GM12878 (cell line): ENCODE results near the gene APC2. TPM values are rescaled to one million over a fixed set of nuclear protein-coding genes. Genes with fewer than 3 reads are reported as not detected.

ENCODE experiments used
- ESRRA ChIP-seq: IDR thresholded peaks from 2 replicates; pipeline ENCODE4 v1.6.1; 2012; ENCODE audit warnings: mild to moderate bottlenecking, low read length, improper control_type of control experiment
- FOS ChIP-seq: IDR thresholded peaks from 3 replicates; pipeline ENCODE4 v1.6.1; 2011; ENCODE audit warnings: borderline replicate concordance; ENCODE audit not compliant: insufficient read length; ENCODE audit errors: extremely low read depth
- KLF5 ChIP-seq: fragments of 450-650 bp; IDR thresholded peaks from 2 replicates; pipeline ENCODE4 v1.6.1; 2014; ENCODE audit warnings: mild to moderate bottlenecking; ENCODE audit not compliant: partially characterized antibody
- NFXL1 ChIP-seq: fragments of 450-650 bp; IDR thresholded peaks from 2 replicates; pipeline ENCODE4 v1.6.1; 2017; ENCODE audit warnings: antibody characterized with exemption, mild to moderate bottlenecking, borderline replicate concordance
- NFYA ChIP-seq: IDR thresholded peaks from 2 replicates; pipeline ENCODE4 v1.6.1; 2011; ENCODE audit warnings: low read depth, mild to moderate bottlenecking, low read length, improper control_type of control experiment, borderline replicate concordance
- NRF1 ChIP-seq: conservative IDR thresholded peaks from 2 replicates; pipeline ENCODE4 v1.6.1; 2011; ENCODE audit warnings: mild to moderate bottlenecking, low read depth, low read length, improper control_type of control experiment
- POLR2AphosphoS2 ChIP-seq: IDR thresholded peaks from 2 replicates; pipeline ENCODE4 v1.6.1; 2011; ENCODE audit warnings: low read depth, mild to moderate bottlenecking, low read length, improper control_type of control experiment, moderate library complexity
- POU2F2 ChIP-seq: IDR thresholded peaks from 3 replicates; pipeline ENCODE4 v1.6.1; 2011; ENCODE audit warnings: low read depth, mild to moderate bottlenecking, low read length, borderline replicate concordance
- RAD21 ChIP-seq: IDR thresholded peaks from 2 replicates; pipeline ENCODE4 v1.6.1; 2011; ENCODE audit warnings: mild to moderate bottlenecking, low read depth, low read length, moderate library complexity; ENCODE audit not compliant: insufficient read depth
- REST ChIP-seq: IDR thresholded peaks from 2 replicates; pipeline ENCODE4 v1.6.1; 2012; ENCODE audit warnings: mild to moderate bottlenecking, low read depth, low read length
- RUNX3 ChIP-seq: IDR thresholded peaks from 2 replicates; pipeline ENCODE4 v1.6.1; 2012; ENCODE audit warnings: low read length, inconsistent platforms
- SMC3 ChIP-seq: IDR thresholded peaks from 2 replicates; pipeline ENCODE4 v1.6.1; 2011; ENCODE audit warnings: low read length, improper control_type of control experiment, borderline replicate concordance
- STAT1 ChIP-seq: fragments of 450-650 bp; conservative IDR thresholded peaks from 2 replicates; pipeline ENCODE4 v1.6.1; 2014; ENCODE audit warnings: antibody characterized with exemption, mild to moderate bottlenecking
- YY1 ChIP-seq: IDR thresholded peaks from 2 replicates; pipeline ENCODE4 v1.6.1; 2011; ENCODE audit warnings: low read depth, mild to moderate bottlenecking, low read length
- polyA plus RNA-seq, 11 experiments: library from polyadenylated mRNA; depleted of rRNA in 4 of 11; unstranded in 6 of 11; stranded (reverse) in 5 of 11; fragments of >200 nt; fragmentation: Nextera tagmentation in 4 of 11; fragmentation: Illumina TruSeq in 1 of 11; extraction: Ambion mirVana in 4 of 11; extraction: Trizol in 1 of 11; gene quantifications; 1 replicate in 1 of 11; 2 replicates in 10 of 11; pipeline versions ENCODE4 v1.2.1 to v1.2.3, GENCODE V29; 2011 to 2016; ENCODE audit warnings: inconsistent platforms in 2 of 11, missing spikeins in 2 of 11, low read depth in 1 of 11
- total RNA-seq, 4 experiments: library from RNA; depleted of rRNA in 3 of 4; stranded (reverse); fragments of >200 nt in 3 of 4; fragmentation: Illumina TruSeq in 1 of 4; extraction: Trizol in 1 of 4; gene quantifications; 2 replicates each; pipeline versions ENCODE4 v1.2.1 to v1.2.3, GENCODE V29; 2013 to 2021
- TF ChIP-seq, protein P1 (sequence below): IDR thresholded peaks from 2 replicates; pipeline ENCODE4 v1.6.1; 2011; ENCODE audit warnings: borderline replicate concordance, low read depth, mild to moderate bottlenecking, moderate library complexity, mixed read lengths, low read length; ENCODE audit not compliant: insufficient read depth; ENCODE audit errors: extremely low read length
- TF ChIP-seq, protein P2 (sequence below): IDR thresholded peaks from 2 replicates; pipeline ENCODE4 v1.6.1; 2011; ENCODE audit warnings: mild to moderate bottlenecking, low read depth, low read length, moderate library complexity; ENCODE audit not compliant: insufficient replicate concordance
- TF ChIP-seq, protein P3 (sequence below): fragments of 450-650 bp; formaldehyde crosslinking; IDR thresholded peaks from 2 replicates; pipeline ENCODE4 v1.4.0; 2020; ENCODE audit warnings: mild to moderate bottlenecking, moderate library complexity
- TF ChIP-seq, protein P4 (sequence below): IDR thresholded peaks from 2 replicates; pipeline ENCODE4 v1.6.1; 2012; ENCODE audit warnings: low read depth, low read length, improper control_type of control experiment

APC2 gene
- total and polyA plus RNA-seq, 10 of the 15 experiments (the other 5 are each of a cell fraction or from before 2014, with no cell fraction given) = under 0.01 to 0.73 (median 0.04) TPM; not detected in 5

- TF ChIP-seq, protein P1, sequence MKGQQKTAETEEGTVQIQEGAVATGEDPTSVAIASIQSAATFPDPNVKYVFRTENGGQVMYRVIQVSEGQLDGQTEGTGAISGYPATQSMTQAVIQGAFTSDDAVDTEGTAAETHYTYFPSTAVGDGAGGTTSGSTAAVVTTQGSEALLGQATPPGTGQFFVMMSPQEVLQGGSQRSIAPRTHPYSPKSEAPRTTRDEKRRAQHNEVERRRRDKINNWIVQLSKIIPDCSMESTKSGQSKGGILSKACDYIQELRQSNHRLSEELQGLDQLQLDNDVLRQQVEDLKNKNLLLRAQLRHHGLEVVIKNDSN = peak; percentile 91
- TF ChIP-seq RUNX3 (peak; percentile 37), STAT1 (peak; percentile 65; the same call in 1 of the 2 replicates), FOS (no peak), POLR2AphosphoS2 (peak; percentile 85; the same call in 1 of the 2 replicates), REST (no peak), KLF5 (peak; percentile 86), RAD21 (no peak), YY1 (peak; percentile 40; the same call in 1 of the 2 replicates), SMC3 (no peak), NFXL1 (no peak), ESRRA (no peak), POU2F2 (no peak), NFYA (no peak), NRF1 (no peak)
- TF ChIP-seq, protein P2, sequence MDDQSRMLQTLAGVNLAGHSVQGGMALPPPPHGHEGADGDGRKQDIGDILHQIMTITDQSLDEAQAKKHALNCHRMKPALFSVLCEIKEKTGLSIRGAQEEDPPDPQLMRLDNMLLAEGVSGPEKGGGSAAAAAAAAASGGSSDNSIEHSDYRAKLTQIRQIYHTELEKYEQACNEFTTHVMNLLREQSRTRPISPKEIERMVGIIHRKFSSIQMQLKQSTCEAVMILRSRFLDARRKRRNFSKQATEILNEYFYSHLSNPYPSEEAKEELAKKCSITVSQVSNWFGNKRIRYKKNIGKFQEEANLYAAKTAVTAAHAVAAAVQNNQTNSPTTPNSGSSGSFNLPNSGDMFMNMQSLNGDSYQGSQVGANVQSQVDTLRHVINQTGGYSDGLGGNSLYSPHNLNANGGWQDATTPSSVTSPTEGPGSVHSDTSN = peak; percentile 92
- TF ChIP-seq, protein P3, sequence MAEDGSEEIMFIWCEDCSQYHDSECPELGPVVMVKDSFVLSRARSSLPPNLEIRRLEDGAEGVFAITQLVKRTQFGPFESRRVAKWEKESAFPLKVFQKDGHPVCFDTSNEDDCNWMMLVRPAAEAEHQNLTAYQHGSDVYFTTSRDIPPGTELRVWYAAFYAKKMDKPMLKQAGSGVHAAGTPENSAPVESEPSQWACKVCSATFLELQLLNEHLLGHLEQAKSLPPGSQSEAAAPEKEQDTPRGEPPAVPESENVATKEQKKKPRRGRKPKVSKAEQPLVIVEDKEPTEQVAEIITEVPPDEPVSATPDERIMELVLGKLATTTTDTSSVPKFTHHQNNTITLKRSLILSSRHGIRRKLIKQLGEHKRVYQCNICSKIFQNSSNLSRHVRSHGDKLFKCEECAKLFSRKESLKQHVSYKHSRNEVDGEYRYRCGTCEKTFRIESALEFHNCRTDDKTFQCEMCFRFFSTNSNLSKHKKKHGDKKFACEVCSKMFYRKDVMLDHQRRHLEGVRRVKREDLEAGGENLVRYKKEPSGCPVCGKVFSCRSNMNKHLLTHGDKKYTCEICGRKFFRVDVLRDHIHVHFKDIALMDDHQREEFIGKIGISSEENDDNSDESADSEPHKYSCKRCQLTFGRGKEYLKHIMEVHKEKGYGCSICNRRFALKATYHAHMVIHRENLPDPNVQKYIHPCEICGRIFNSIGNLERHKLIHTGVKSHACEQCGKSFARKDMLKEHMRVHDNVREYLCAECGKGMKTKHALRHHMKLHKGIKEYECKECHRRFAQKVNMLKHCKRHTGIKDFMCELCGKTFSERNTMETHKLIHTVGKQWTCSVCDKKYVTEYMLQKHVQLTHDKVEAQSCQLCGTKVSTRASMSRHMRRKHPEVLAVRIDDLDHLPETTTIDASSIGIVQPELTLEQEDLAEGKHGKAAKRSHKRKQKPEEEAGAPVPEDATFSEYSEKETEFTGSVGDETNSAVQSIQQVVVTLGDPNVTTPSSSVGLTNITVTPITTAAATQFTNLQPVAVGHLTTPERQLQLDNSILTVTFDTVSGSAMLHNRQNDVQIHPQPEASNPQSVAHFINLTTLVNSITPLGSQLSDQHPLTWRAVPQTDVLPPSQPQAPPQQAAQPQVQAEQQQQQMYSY = no peak
- TF ChIP-seq, protein P4, sequence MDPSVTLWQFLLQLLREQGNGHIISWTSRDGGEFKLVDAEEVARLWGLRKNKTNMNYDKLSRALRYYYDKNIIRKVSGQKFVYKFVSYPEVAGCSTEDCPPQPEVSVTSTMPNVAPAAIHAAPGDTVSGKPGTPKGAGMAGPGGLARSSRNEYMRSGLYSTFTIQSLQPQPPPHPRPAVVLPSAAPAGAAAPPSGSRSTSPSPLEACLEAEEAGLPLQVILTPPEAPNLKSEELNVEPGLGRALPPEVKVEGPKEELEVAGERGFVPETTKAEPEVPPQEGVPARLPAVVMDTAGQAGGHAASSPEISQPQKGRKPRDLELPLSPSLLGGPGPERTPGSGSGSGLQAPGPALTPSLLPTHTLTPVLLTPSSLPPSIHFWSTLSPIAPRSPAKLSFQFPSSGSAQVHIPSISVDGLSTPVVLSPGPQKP = peak; percentile 67
Observed at GRCh38 chr19:1478934-1479707, 29.2 kb downstream of the APC2 start, which contains the start of gene C19orf25 (continued).
